HCT116 (cell line): ENCODE data around the gene PARP6. TPM values are rescaled to one million over a fixed set of nuclear protein-coding genes. Genes with fewer than 3 reads are reported as not detected.

Source experiments
- ATAC-seq: fragments of 200-7000 bp; cut with Tn5 transposase; 2 replicates; pipeline ENCODE4 v1.9.1; 2020; ENCODE audit warnings: mild to moderate bottlenecking, moderate library complexity
- BruUV-seq: library from RNA; stranded (reverse); fragments of 400-500 nt; replicated peaks from 2 replicates; lab custom pipeline; 2021; lab: Mats Ljungman, UMichigan
- CTCF ChIA-PET: fragments of 300-600 bp; sonication (Branson Sonifier 250); formaldehyde crosslinking; loops from one replicate; lab custom pipeline; 2021; ENCODE audit warnings: antibody characterized with exemption; lab: Charles Lee
- POLR2A ChIA-PET: fragments of 300-600, 350-600 bp; sonication (Branson Sonifier 250); formaldehyde crosslinking; loops from one replicate; lab custom pipeline; 2021; ENCODE audit warnings: antibody characterized with exemption; lab: Charles Lee
- RAD21 ChIA-PET, 2 experiments: fragments of 300-600 bp; sonication (Branson Sonifier 250); formaldehyde crosslinking; loops; one replicate each; lab custom pipeline; 2023; ENCODE audit warnings: low total read pairs in 2 of 2; ENCODE audit not compliant: uncharacterized antibody in 2 of 2, unreplicated experiment in 2 of 2, low non-redundant PET in 1 of 2; lab: Charles Lee
- DNase-seq: peaks from one replicate; pipeline ENCODE4 v3.0.0-alpha.2; 2010; ENCODE audit warnings: low read depth, low spot score
- H2AFZ ChIP-seq: fragments of 200-600 bp; shearing (Covaris generic), sonication (generic); 2 replicates; pipeline ENCODE4 v1.6.1; 2017; ENCODE audit warnings: low read depth, mixed run types, mixed read lengths, antibody characterized with exemption, low read length; ENCODE audit not compliant: poor library complexity, severe bottlenecking
- H3K27ac ChIP-seq: 2 replicates; pipeline ENCODE4 v1.5.1; 2012; ENCODE audit warnings: low read depth, low read length
- H3K27me3 ChIP-seq: fragments of 200-600 bp; sonication (generic); 2 replicates; pipeline ENCODE4 v1.6.1; 2016; ENCODE audit warnings: mixed run types, low read length, mixed read lengths; ENCODE audit not compliant: insufficient read depth
- H3K36me3 ChIP-seq, 2 experiments: fragments of 200-500 bp in 1 of 2; fragments of 200-600 bp in 1 of 2; sonication (Bioruptor generic) in 1 of 2; sonication (generic) in 1 of 2; 2 replicates each; pipeline versions ENCODE4 v1.5.1 to v1.6.1; 2014 to 2016; ENCODE audit warnings: low read length in 2 of 2, inconsistent platforms in 1 of 2, mixed read lengths in 1 of 2, mixed run types in 1 of 2; ENCODE audit not compliant: insufficient read depth in 2 of 2, control insufficient read depth in 1 of 2
- H3K4me1 ChIP-seq, 2 experiments: fragments of 200-600 bp in 1 of 2; sonication (generic) in 1 of 2; 2 replicates each; pipeline versions ENCODE4 v1.5.1 to v1.6.1; 2012 to 2017; ENCODE audit warnings: low read length in 2 of 2, inconsistent platforms in 1 of 2, mild to moderate bottlenecking in 1 of 2, mixed read lengths in 1 of 2, mixed run types in 1 of 2, moderate library complexity in 1 of 2; ENCODE audit not compliant: insufficient read depth in 2 of 2, control insufficient read depth in 1 of 2
- H3K4me2 ChIP-seq: fragments of 200-600 bp; sonication (generic); 2 replicates; pipeline ENCODE4 v1.6.1; 2017; ENCODE audit warnings: mixed run types, low read length, mixed read lengths
- H3K4me3 ChIP-seq, 2 experiments: fragments of 200-600 bp in 1 of 2; sonication (generic) in 1 of 2; replicated peaks in 1 of 2; 2 replicates each; pipeline ENCODE4 v1.5.1; 2011 to 2016; ENCODE audit warnings: low read length in 2 of 2, control low read depth in 1 of 2, low read depth in 1 of 2, mild to moderate bottlenecking in 1 of 2, mixed read lengths in 1 of 2, mixed run types in 1 of 2
- H3K79me2 ChIP-seq: fragments of 200-600 bp; sonication (generic); 2 replicates; pipeline ENCODE4 v1.6.1; 2017; ENCODE audit warnings: mild to moderate bottlenecking, mixed run types, low read length, moderate library complexity, mixed read lengths; ENCODE audit not compliant: insufficient read depth
- H3K9ac ChIP-seq: fragments of 200-600 bp; sonication (generic); 2 replicates; pipeline ENCODE4 v1.6.1; 2016; ENCODE audit warnings: low read length, mixed read lengths
- H3K9me2 ChIP-seq: fragments of 200-600 bp; sonication (generic), shearing (Covaris generic); 2 replicates; pipeline ENCODE4 v1.6.1; 2017; ENCODE audit warnings: mixed run types, mild to moderate bottlenecking, moderate library complexity; ENCODE audit not compliant: insufficient read depth
- H3K9me3 ChIP-seq, 2 experiments: fragments of 200-500 bp in 1 of 2; fragments of 200-600 bp in 1 of 2; sonication (Bioruptor generic) in 1 of 2; sonication (generic) in 1 of 2; 2 replicates each; pipeline ENCODE4 v1.6.1; 2014 to 2017; ENCODE audit warnings: low read length in 2 of 2, mixed read lengths in 2 of 2, inconsistent platforms in 1 of 2, low read depth in 1 of 2, mild to moderate bottlenecking in 1 of 2, mixed run types in 1 of 2, moderate library complexity in 1 of 2; ENCODE audit not compliant: control insufficient read depth in 1 of 2, insufficient read depth in 1 of 2
- H4K20me1 ChIP-seq: fragments of 200-600 bp; sonication (generic), shearing (Covaris generic); 2 replicates; pipeline ENCODE4 v1.6.1; 2017; ENCODE audit warnings: mixed run types, mild to moderate bottlenecking, moderate library complexity; ENCODE audit not compliant: insufficient read depth
- ATF3 ChIP-seq: IDR thresholded peaks from 2 replicates; pipeline ENCODE4 v1.6.1; 2012
- CEBPB ChIP-seq: IDR thresholded peaks from 2 replicates; pipeline ENCODE4 v1.6.1; 2012; ENCODE audit warnings: low read depth
- EGR1 ChIP-seq: IDR thresholded peaks from 2 replicates; pipeline ENCODE4 v1.6.1; 2012; ENCODE audit warnings: low read depth
- ELF1 ChIP-seq: IDR thresholded peaks from 2 replicates; pipeline ENCODE4 v1.6.1; 2012; ENCODE audit warnings: low read depth, borderline replicate concordance
- EZH2 ChIP-seq: fragments of 200-600 bp; sonication (generic); IDR thresholded peaks from 2 replicates; pipeline ENCODE4 v1.6.1; 2017; ENCODE audit warnings: antibody characterized with exemption, mixed run types
- EZH2phosphoT487 ChIP-seq: fragments of 200-600 bp; IDR thresholded peaks from 2 replicates; pipeline ENCODE4 v1.6.1; 2018; ENCODE audit warnings: antibody characterized with exemption, borderline replicate concordance
- FOSL1 ChIP-seq: IDR thresholded peaks from 2 replicates; pipeline ENCODE4 v1.6.1; 2012; ENCODE audit warnings: low read depth
- JUND ChIP-seq: IDR thresholded peaks from 2 replicates; pipeline ENCODE4 v1.6.1; 2012
- MAX ChIP-seq: IDR thresholded peaks from 2 replicates; pipeline ENCODE4 v1.6.1; 2012
- POLR2A ChIP-seq: IDR thresholded peaks from 2 replicates; pipeline ENCODE4 v1.7.0; 2011; ENCODE audit warnings: borderline replicate concordance; ENCODE audit not compliant: insufficient read depth, insufficient read length; ENCODE audit errors: extremely low read depth
- POLR2AphosphoS5 ChIP-seq: IDR thresholded peaks from 2 replicates; pipeline ENCODE4 v1.6.1; 2011; ENCODE audit warnings: mild to moderate bottlenecking, low read depth, low read length, moderate library complexity
- RAD21 ChIP-seq: IDR thresholded peaks from 2 replicates; pipeline ENCODE4 v1.6.1; 2012; ENCODE audit warnings: low read depth, mild to moderate bottlenecking
- REST ChIP-seq: IDR thresholded peaks from 2 replicates; pipeline ENCODE4 v1.6.1; 2012; ENCODE audit warnings: low read depth
- SIN3A ChIP-seq: IDR thresholded peaks from 2 replicates; pipeline ENCODE4 v1.6.1; 2012; ENCODE audit warnings: low read depth
- SRF ChIP-seq: IDR thresholded peaks from 2 replicates; pipeline ENCODE4 v1.6.1; 2012; ENCODE audit warnings: low read depth
- YY1 ChIP-seq: IDR thresholded peaks from 2 replicates; pipeline ENCODE4 v1.6.1; 2011; ENCODE audit warnings: low read length, low read depth, moderate library complexity, mild to moderate bottlenecking; ENCODE audit not compliant: insufficient replicate concordance; ENCODE audit errors: extremely low read depth
- ZBTB33 ChIP-seq: IDR thresholded peaks from 2 replicates; pipeline ENCODE4 v1.6.1; 2011; ENCODE audit warnings: mild to moderate bottlenecking, low read length, moderate library complexity; ENCODE audit not compliant: insufficient replicate concordance; ENCODE audit errors: extremely low read depth
- ZFX ChIP-seq: fragments of 450-650 bp; IDR thresholded peaks from 2 replicates; pipeline ENCODE4 v1.6.1; 2017
- ZNF274 ChIP-seq: fragments of 200-500 bp; sonication (Bioruptor generic); IDR thresholded peaks from 2 replicates; pipeline ENCODE4 v1.6.1; 2014; ENCODE audit warnings: mild to moderate bottlenecking, low read depth, low read length, inconsistent platforms
- intact Hi-C: fragments of 100-400 bp; cut with micrococcal nuclease; formaldehyde crosslinking; loops from 2 replicates; pipeline ENCODE4 v1.10.0; 2022
- total RNA-seq: library from RNA; stranded (reverse); gene quantifications from one replicate; pipeline ENCODE4 v1.2.1, GENCODE V29; 2021; ENCODE audit not compliant: unreplicated experiment

PARP6 gene
- total RNA-seq, 1 experiment from 2014 or later: 67.9 TPM

GRCh38 chr15:72197460-72198355 lies 74.6 kb downstream of the PARP6 start, which contains the start of gene GRAMD2A:
Gene GRAMD2A, minus strand, starts transcription at chr15:72197787.
- intact Hi-C loops: no loop called here
- no peaks in the 10 kb centered on the region for H3K9me3 ChIP-seq
- peaks cover 21% of the 10 kb centered on the region; the same call in 1 of the 2 replicates for H4K20me1 ChIP-seq
- no peaks in the 10 kb centered on the region for H3K9me2 ChIP-seq
- H3K36me3 ChIP-seq: peaks cover 22 to 34% of the 10 kb centered on the region in 2 experiments; a peak in 3 of 4 replicates
- H3K27me3 ChIP-seq: no peaks in the 10 kb centered on the region
- peaks cover 5 to 32% of the 10 kb centered on the region in 2 experiments; a peak in 3 of 4 replicates for H3K4me1 ChIP-seq
- peak within 1 kb of the TSS; percentile 64 to 78 for H3K4me3 ChIP-seq
- BruUV-seq: no TSS peak
- ATAC-seq (peak; percentile 86), DNase-seq (peak; percentile 61)
- POLR2A ChIA-PET: interaction anchor here (0.7 to 1.4 kb wide), 5 partner anchors 9 to 90 kb away, joined by 3 to 9 read pairs (median 4); partner anchors contain the start of gene PKM
- no peak within 1 kb of the TSS for H2AFZ ChIP-seq
- RAD21 ChIA-PET: interaction anchor here (0.6 to 1.4 kb wide), 3 partner anchors 30 to 454 kb away, joined by 3 to 9 read pairs (median 6); no protein-coding TSS in a partner anchor
- CTCF ChIA-PET: interaction anchor here (0.6 to 1.5 kb wide), 4 partner anchors 8 to 76 kb away, joined by 3 to 12 read pairs (median 4); no protein-coding TSS in a partner anchor
- H3K27ac ChIP-seq: peak within 1 kb of the TSS; percentile 63
- peaks cover 6% of the 10 kb centered on the region; the same call in 1 of the 2 replicates for H3K79me2 ChIP-seq
- H3K9ac ChIP-seq: peak within 1 kb of the TSS; percentile 74
- H3K4me2 ChIP-seq: peak within 1 kb of the TSS; percentile 93
- TF ChIP-seq MAX (0 out of 2 replicates have a peak, but pooled peaks have one; percentile 31), EGR1 (peak; percentile 40; the same call in 1 of the 2 replicates), YY1 (peak; percentile 43), ELF1 (no peak), FOSL1 (0 out of 2 replicates have a peak, but pooled peaks have one; percentile 5), EZH2 (no peak), ZFX (peak; percentile 83), SIN3A (no peak; the same call in 1 of the 2 replicates), EZH2phosphoT487 (no peak), ZNF274 (no peak), POLR2AphosphoS5 (peak; percentile 56), ZBTB33 (no peak), REST (no peak), JUND (peak; percentile 51; the same call in 1 of the 2 replicates), ATF3 (no peak), RAD21 (no peak), SRF (no peak), POLR2A (peak; percentile 39), CEBPB (no peak)
